Suppressor macrophage treated with lipopolysaccharide for 1 hour (primary cell): ENCODE measurements around the gene MRPL49.

ENCODE experiments used
- DNase-seq, 3 donors: peaks; one replicate each; pipeline ENCODE4 v3.0.0-alpha.2; 2020 to 2022

MRPL49 gene

GRCh38 chr11:65121865-65122696 is at the start of gene MRPL49, which contains the start of gene FAU:
Gene MRPL49 (plus strand): TSS chr11:65122321. CDS start chr11:65122347, 26 bp downstream.
Gene FAU (minus strand): TSS chr11:65122134. CDS start chr11:65121813, 321 bp downstream.
- peak; percentile 98 to 99 (median 98) for DNase-seq

- no peak for DNase-seq
Measured at GRCh38 chr11:65072631-65072966, 49.5 kb upstream of the MRPL49 start.

- DNase-seq = peak; percentile 43 to 57 (median 46)
Measured at GRCh38 chr11:65077451-65077850, 44.7 kb upstream of the MRPL49 start.

GRCh38 chr11:65078151-65078550 is 44.0 kb upstream of the MRPL49 start:
- DNase-seq = peak; percentile 57 to 70 (median 66)

- DNase-seq = no peak
Measured at GRCh38 chr11:65078786-65079342, 43.3 kb upstream of the MRPL49 start.

GRCh38 chr11:65083134-65083833 is 38.8 kb upstream of the MRPL49 start:
- DNase-seq = no peak

- peak; percentile 97 to 99 (median 98) for DNase-seq
Measured at GRCh38 chr11:65083834-65084597, 38.1 kb upstream of the MRPL49 start, which contains the start of the genes CDCA5 and ZFPL1. Gene CDCA5 (minus strand): TSS chr11:65084040. CDS start chr11:65083978, 62 bp downstream. Gene ZFPL1 (plus strand): TSS chr11:65084222. CDS start chr11:65084699, 477 bp downstream.

GRCh38 chr11:65084598-65085375 is 37.3 kb upstream of the MRPL49 start:
- no peak for DNase-seq

GRCh38 chr11:65085446-65085845 is 36.7 kb upstream of the MRPL49 start:
- peak; percentile 31 to 45 (median 38) for DNase-seq

- no peak for DNase-seq
Measured at GRCh38 chr11:65086809-65087208, 35.3 kb upstream of the MRPL49 start.

GRCh38 chr11:65087216-65087615 is 34.9 kb upstream of the MRPL49 start:
- DNase-seq = no peak

- no peak for DNase-seq
Measured at GRCh38 chr11:65087827-65088226, 34.3 kb upstream of the MRPL49 start.

GRCh38 chr11:65089621-65090020 is 32.5 kb upstream of the MRPL49 start:
- no peak for DNase-seq

GRCh38 chr11:65090628-65091027 is 31.5 kb upstream of the MRPL49 start:
- DNase-seq = no peak

GRCh38 chr11:65095427-65095826 is 26.7 kb upstream of the MRPL49 start:
- no peak for DNase-seq

- DNase-seq = peak; percentile 91 to 94 (median 92)
Measured at GRCh38 chr11:65095974-65096806, 25.9 kb upstream of the MRPL49 start, which contains the start of gene VPS51. Gene VPS51 (plus strand): TSS chr11:65096214. CDS start chr11:65096251, 37 bp downstream.

GRCh38 chr11:65096926-65097325 is 25.2 kb upstream of the MRPL49 start:
- DNase-seq = no peak

GRCh38 chr11:65100674-65101350 is 21.3 kb upstream of the MRPL49 start:
- no peak for DNase-seq

- no peak for DNase-seq
Measured at GRCh38 chr11:65102142-65103095, 19.7 kb upstream of the MRPL49 start.
